Measurements from ENCODE around the gene SNX24. TPM values are rescaled to one million over a fixed set of nuclear protein-coding genes. Genes with fewer than 3 reads are reported as not detected.

SNX24 gene
- total and polyA plus RNA-seq, 8 donors, result 23.0 to 33.9 (median 26.9) TPM

DNA sequence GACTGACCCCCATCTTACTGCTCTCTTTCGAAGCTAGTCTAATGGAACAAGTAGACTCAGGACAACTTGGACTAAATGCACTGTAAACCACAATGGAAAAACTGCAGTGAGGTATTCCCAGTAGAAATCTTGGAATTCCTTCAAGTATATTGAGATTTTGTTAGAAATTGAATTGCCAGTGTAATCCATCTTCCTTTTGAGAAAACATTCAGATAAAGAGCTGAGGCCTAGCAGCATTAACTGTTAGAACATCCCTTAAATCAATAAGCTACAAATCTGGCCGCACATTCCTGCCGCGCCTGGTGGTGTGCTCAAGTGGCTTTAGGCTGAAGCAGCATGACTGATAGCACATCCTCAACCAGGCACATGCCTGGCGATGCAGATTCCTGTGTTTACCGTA, 161.8 kb downstream of the SNX24 start:
- Histone ChIP-seq H3K27me3 (no peaks in the 10 kb centered on the region), H3K4me1 (no peaks in the 10 kb centered on the region), H3K36me3 (peaks cover 0 to 4% of the 10 kb centered on the region in 2 donors), H3K4me3 (no peak overlapping the region), H3K27ac (no peak overlapping the region), H3K9me3 (no peaks in the 10 kb centered on the region)
- ATAC-seq (no peak), DNase-seq (no peak)
- intact Hi-C loops (cut with DNase I), result no loop called here
- TF ChIP-seq, protein P1, sequence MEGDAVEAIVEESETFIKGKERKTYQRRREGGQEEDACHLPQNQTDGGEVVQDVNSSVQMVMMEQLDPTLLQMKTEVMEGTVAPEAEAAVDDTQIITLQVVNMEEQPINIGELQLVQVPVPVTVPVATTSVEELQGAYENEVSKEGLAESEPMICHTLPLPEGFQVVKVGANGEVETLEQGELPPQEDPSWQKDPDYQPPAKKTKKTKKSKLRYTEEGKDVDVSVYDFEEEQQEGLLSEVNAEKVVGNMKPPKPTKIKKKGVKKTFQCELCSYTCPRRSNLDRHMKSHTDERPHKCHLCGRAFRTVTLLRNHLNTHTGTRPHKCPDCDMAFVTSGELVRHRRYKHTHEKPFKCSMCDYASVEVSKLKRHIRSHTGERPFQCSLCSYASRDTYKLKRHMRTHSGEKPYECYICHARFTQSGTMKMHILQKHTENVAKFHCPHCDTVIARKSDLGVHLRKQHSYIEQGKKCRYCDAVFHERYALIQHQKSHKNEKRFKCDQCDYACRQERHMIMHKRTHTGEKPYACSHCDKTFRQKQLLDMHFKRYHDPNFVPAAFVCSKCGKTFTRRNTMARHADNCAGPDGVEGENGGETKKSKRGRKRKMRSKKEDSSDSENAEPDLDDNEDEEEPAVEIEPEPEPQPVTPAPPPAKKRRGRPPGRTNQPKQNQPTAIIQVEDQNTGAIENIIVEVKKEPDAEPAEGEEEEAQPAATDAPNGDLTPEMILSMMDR (IDR thresholded peaks at IDR 0.05), result no peak

DNA sequence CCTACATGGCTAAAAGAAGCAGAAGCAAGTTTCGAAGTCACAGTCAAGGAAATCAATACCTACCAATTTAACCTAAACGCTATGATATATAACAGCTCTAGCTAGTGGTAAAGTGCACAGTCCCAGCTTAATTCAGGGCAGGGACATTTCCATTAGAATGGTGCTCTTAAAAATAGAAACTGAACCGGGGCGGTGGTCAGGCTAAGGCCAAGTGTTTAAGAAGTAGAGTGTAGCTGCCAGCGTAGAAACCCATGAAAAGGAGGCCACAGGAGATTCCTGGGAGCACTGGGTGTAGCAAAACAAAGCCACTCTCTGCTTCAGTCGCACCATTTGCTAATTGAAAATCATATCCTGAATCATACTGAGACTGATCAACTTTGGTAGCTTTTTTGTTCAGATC, 162.3 kb downstream of the SNX24 start:
- Histone ChIP-seq H3K27ac (no peak overlapping the region), H3K4me3 (no peak overlapping the region), H3K27me3 (no peaks in the 10 kb centered on the region), H3K36me3 (peaks cover 0 to 4% of the 10 kb centered on the region in 2 donors), H3K4me1 (no peaks in the 10 kb centered on the region), H3K9me3 (no peaks in the 10 kb centered on the region)
- intact Hi-C loops (cut with DNase I), result no loop called here
- TF ChIP-seq, protein P1 (IDR thresholded peaks at IDR 0.05), result no peak
- no peak for DNase-seq
- no peak for ATAC-seq

DNA sequence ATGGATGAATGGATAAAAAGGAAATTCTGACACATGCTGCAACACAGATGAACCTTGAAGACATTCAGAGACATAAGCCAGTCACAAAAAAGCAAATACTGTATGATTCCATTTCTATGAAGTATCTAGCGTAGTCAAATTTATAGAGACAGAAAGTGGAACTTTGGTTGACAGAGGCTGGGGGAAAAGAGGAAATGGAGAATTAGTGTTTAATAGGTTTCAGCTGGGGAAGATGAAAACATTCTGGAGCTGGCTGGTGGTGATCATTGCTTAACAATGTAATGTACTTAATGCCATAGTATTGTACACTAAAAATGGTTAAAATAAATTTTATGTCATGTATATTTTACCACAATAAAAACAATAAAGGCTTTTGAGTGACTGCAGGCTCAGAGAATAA, 166.9 kb downstream of the SNX24 start:
- DNase-seq (no peak), ATAC-seq (no peak)
- H3K9me3 ChIP-seq, result no peaks in the 10 kb centered on the region
- TF ChIP-seq, protein P1 (IDR thresholded peaks at IDR 0.05), result no peak
- no peaks in the 10 kb centered on the region for H3K4me1 ChIP-seq
- H3K27me3 ChIP-seq, result no peaks in the 10 kb centered on the region
- H3K36me3 ChIP-seq, result peaks cover 0 to 4% of the 10 kb centered on the region in 2 donors
- intact Hi-C loops (cut with DNase I), result no loop called here
- H3K4me3 ChIP-seq, result no peak overlapping the region
- no peak overlapping the region for H3K27ac ChIP-seq

DNA sequence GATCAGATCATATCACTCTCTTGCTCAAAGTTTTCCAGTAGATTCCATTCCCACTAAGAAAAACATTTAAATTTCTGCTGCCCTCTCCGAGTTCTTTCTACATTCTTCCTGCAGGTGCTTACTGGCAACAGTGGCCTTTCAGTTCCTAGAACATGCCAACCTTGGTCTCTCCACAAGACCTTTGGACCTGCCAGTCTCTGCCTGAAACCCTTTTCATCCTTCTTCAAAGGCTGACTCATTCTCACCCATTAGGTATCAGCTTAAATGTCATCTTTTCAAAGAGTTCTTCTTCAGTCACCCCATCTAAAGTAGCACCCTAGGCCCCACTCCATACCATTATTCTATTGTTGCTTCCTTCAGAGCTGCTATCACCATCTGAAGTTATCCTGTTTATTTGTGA, 169.3 kb downstream of the SNX24 start:
- H3K4me3 ChIP-seq, result no peak overlapping the region
- H3K9me3 ChIP-seq, result no peaks in the 10 kb centered on the region
- ATAC-seq, result no peak
- no peaks in the 10 kb centered on the region for H3K27me3 ChIP-seq
- no peak overlapping the region for H3K27ac ChIP-seq
- no peaks in the 10 kb centered on the region for H3K36me3 ChIP-seq
- TF ChIP-seq, protein P1 (IDR thresholded peaks at IDR 0.05), result no peak
- intact Hi-C loops (cut with DNase I), result no loop called here
- no peak for DNase-seq
- no peaks in the 10 kb centered on the region for H3K4me1 ChIP-seq

DNA sequence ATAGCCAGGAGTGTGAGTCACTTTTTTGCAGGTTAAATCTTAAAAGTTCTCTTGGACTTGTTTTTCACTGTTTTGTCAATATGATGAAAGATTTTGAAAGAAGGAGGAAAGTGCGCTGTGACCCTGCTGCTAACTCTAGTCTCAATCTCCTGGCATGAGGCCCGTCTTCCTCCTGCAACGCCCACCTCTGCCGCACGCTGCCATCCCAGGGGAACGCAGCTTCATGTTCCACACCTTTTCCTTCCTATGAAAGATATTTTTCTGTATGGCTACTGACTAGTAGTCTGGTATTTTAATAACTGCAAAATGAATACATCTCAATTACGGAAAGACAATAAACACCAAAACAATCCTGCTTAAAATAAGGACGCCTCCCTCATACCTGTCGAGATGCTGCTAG, 182.8 kb downstream of the SNX24 start:
- no peak overlapping the region for H3K27ac ChIP-seq
- TF ChIP-seq, protein P1 (IDR thresholded peaks at IDR 0.05), result no peak
- peaks cover 0 to under 1% of the 10 kb centered on the region in 2 donors for H3K27me3 ChIP-seq
- no peaks in the 10 kb centered on the region for H3K4me1 ChIP-seq
- no peak overlapping the region for H3K4me3 ChIP-seq
- no peak for ATAC-seq
- H3K36me3 ChIP-seq, result peaks cover 0 to 37% of the 10 kb centered on the region in 2 donors
- no peak for DNase-seq
- no peaks in the 10 kb centered on the region for H3K9me3 ChIP-seq
- intact Hi-C loops (cut with DNase I), result no loop called here
